HG02759 (cell line): ENCODE data around the gene ARAP2.
"Not testable (repeated sequence)": the region's sequence is repeated elsewhere in the genome, so short reads cannot be mapped to it uniquely, and the experiment has no call there.

ENCODE experiments used
- ATAC-seq: cut with Tn5 transposase; IDR thresholded peaks from one replicate; pipeline ENCODE4 v1.9.1; 2021; ENCODE audit warnings: mild to moderate bottlenecking, moderate library complexity; ENCODE audit not compliant: unreplicated experiment

The ARAP2 gene

GRCh38 chr4:36192922-36193321 is 51.4 kb downstream of the ARAP2 start:
- ATAC-seq = no peak

DNA sequence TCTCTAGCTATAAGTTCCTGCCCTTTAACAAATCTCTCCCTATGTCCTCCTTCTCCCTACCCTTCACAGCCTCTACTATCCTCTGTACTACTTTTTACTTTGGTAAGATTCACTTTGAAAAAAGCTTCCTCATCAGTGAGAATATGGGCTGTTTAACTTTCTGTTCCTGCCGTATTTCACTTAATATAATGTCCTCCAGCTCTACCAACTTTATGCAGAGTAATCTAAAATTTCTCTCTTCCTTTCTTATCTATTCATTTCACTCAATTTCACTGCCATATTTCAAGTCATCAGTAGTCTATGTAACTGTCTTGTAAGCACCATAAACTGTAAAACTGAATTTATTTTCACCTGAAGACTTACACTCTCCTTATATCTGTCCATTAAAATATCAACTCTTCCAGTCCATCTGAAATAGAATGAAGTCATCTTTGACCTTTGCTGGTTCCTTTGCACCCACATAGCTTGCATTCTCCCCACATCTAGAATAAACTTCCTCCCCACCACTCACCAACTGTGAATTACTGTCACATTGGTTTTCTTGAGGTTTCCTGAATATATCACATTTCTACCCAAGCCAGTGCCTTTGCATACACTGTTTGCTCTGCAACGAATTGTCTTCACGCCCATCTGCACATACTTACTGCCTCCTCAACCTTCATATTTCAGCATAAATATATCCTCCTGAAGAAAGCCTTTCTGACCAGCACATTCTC is 54.6 kb downstream of the ARAP2 start:
- ATAC-seq = peak; percentile 71

DNA sequence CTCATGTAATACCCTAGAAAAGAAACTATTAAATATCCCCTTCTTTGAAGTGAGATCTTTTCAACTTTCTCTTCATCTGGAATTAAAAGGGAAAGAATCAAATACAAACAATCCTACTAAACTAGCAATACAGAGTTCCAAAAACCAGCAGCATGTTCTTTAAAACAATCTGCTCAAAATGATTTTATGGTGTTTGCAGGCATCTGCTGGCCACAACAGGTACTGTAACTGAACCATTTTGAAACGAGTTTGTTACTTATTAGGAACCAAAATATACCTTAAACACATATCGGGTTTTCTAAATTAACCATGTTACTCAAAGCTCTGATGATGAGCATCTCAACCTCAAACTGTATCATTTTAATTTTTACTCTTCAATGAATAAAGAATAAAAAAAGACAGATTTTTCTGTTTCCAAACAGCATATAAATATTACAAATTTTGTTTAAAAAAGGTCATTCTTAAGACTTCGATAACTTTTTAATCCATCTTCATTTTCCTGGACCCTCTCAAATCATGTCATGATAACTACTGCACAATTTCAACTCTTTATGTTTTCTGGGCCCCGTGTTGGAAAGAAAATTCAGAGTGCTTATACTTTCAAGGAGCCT is 56.5 kb downstream of the ARAP2 start:
- no peak for ATAC-seq

GRCh38 chr4:36183665-36184393 is 60.5 kb downstream of the ARAP2 start:
- ATAC-seq = no peak

- ATAC-seq = no peak
Observed at GRCh38 chr4:36183232-36183631, 61.1 kb downstream of the ARAP2 start.

DNA sequence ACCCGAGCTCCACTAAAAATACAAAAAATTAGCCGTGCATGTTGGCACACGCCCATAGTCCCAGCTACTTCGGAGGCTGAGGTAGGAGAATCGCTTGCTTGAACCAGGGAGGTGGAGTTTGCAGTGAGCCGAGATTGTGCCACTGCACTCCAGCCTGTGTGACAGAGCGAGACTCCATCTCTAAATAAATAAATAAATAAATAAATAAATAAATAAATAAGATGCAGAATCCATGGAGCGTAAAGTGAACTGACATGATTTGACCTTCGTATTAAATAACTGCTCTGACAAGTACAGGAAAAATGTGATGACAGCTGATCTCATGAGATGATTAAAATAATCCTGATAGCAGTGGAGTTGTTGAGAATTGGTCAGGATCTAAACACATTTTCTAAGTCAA is 62.0 kb downstream of the ARAP2 start:
- ATAC-seq = not testable (repeated sequence)

DNA sequence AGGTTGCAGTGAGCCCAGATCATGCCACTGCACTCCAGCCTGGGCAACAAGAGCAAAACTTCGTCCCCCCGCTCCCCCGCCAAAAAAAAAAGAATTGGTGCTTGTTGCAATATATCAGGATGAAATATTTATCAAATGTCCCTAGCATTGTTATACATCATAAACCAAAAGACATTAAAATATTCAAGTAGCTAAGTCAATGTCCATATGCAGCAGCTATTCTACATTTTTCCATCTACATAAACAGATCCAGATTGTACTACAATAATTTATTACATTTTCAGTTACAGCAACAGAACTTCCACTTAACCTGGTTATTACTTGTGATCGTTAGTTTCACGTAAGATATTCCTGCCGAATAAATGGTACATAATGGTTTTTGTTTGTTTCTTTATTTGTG is 64.1 kb downstream of the ARAP2 start:
- no peak for ATAC-seq

DNA sequence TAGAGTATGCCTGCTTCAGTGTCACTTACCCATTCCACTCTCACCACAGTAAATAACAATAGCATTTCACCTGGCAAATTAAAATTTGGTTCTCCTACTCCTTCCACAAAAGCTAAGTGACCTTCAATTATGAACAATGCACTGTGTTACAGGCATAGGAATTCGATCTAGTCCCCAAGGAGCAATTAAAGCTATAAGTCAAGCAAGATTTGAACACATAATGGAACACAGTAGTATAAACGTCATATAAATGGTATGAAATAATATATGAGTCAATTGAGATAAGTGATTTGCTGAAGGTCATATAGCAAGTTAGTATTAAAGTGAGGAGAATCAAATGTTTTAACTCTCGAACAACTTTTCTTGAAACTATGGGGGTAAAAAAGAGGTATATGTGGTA is 65.8 kb downstream of the ARAP2 start:
- ATAC-seq = no peak

DNA sequence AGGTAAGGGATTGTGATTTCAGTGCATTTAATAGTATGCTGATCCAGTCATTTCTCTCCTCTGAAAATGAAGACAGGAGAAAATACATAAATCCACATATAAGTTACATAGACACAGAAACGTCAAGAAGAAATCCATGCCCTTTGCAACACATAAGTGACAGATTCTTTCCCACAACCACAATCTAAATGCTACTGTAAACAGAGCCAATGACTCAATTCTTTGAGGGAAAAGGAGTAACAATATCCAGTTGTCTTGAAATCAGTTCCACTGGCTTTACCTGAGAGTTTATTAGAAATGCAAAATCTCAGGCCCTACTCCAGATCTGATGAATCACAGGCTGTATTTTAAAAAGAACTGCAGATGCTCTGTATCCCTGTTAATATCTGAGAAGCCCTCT is 66.4 kb downstream of the ARAP2 start:
- ATAC-seq = no peak

- ATAC-seq = no peak
Observed at GRCh38 chr4:36174570-36174969, 69.7 kb downstream of the ARAP2 start.

- ATAC-seq = no peak
Observed at GRCh38 chr4:36173905-36174304, 70.4 kb downstream of the ARAP2 start.

DNA sequence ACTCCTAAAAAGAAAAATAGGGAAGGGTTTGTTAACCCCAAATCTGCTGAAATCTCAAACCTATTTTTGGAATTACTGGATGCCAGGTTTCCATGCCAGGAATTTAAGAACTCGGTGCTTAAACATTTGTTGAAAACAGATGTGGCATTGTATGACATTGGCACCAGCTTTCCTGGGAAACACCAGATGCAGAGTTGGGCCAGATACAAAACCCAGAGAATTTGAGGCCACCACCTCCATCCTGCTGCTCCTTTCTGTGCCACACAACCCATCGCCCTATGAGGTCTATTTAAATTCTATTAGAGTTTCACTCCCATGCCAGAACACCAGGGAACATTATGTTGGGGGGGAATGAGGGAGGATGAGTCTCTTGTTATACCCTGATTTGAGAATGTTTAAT is 71.7 kb downstream of the ARAP2 start:
- no peak for ATAC-seq

GRCh38 chr4:36168127-36168878 is 76.0 kb downstream of the ARAP2 start:
- ATAC-seq = no peak

- no peak for ATAC-seq
Observed at GRCh38 chr4:36165631-36166005, 78.7 kb downstream of the ARAP2 start.

GRCh38 chr4:36164900-36165630 is 79.2 kb downstream of the ARAP2 start:
- no peak for ATAC-seq

- ATAC-seq = no peak
Observed at GRCh38 chr4:36163198-36163597, 81.1 kb downstream of the ARAP2 start.

- ATAC-seq = no peak
Observed at GRCh38 chr4:36159208-36159607, 85.1 kb downstream of the ARAP2 start.

GRCh38 chr4:36152735-36153134 is 91.6 kb downstream of the ARAP2 start:
- no peak for ATAC-seq

GRCh38 chr4:36142504-36142903 is 101.8 kb downstream of the ARAP2 start:
- no peak for ATAC-seq

DNA sequence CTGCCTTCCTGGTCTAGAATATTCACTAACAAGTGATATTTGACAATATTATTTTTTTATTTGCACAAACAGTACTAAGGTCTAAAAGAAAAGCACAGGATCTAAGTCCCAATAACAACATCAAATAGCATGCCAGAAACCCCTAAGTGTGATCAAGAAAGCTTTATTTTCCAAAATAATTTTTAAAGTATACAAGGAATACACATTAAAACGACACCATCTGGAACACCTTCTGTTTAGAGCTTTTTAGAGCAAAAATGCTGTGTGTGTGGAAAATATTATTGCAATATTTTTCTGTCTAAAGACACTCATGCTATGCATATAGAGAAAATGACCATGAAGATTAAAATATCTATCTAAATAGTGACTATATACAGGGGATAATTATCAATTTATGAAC is 103.1 kb downstream of the ARAP2 start:
- ATAC-seq = no peak

GRCh38 chr4:36140421-36140820 is 103.9 kb downstream of the ARAP2 start:
- no peak for ATAC-seq
